Adrenal gland (tissue), 5 donors: ENCODE data around the gene TBXAS1.

Experiments used
- CTCF ChIP-seq, 6 experiments: fragments of 450-650 bp in 4 of 6; fragments of 200-600 bp in 2 of 6; sonication (generic) in 1 of 6; IDR thresholded peaks; 1 replicate in 5 of 6; 2 replicates in 1 of 6; pipeline versions ENCODE4 v1.5.1 to v1.8.0; 2016 to 2021; ENCODE audit warnings: antibody characterized with exemption in 6 of 6, mild to moderate bottlenecking in 2 of 6, moderate library complexity in 1 of 6
- POLR2A ChIP-seq, 2 donors: fragments of 450-650 bp; IDR thresholded peaks; one replicate each; pipeline ENCODE4 v1.6.1; 2017; ENCODE audit warnings: antibody characterized with exemption in 2 of 2, mild to moderate bottlenecking in 2 of 2, moderate library complexity in 1 of 2
- donor health status: DM: no; HTN: no; CAD: no.

GRCh38 chr7:139973101-139974050, 144.3 kb downstream of the TBXAS1 start:
- TF ChIP-seq CTCF (IDR thresholded peaks at IDR 0.05), result no peak
- no peak for TF ChIP-seq POLR2A (IDR thresholded peaks at IDR 0.05)
